ENCODE measurements around the gene CUL4B.
A peak's percentile ranks its signal among the peaks of the same experiment; 100 is the strongest.
"Not testable (repeated sequence)": the region's sequence is repeated elsewhere in the genome, so short reads cannot be mapped to it uniquely, and the experiment has no call there.

The CUL4B gene

GRCh38 chrX:120522820-120523219 lies 37.9 kb downstream of the CUL4B start:
- no peak for DNase-seq (ENCODE audit: low read depth)

GRCh38 chrX:120517936-120518335 lies 42.8 kb downstream of the CUL4B start:
- DNase-seq (ENCODE audit: low read depth) = peak; percentile 60

DNA sequence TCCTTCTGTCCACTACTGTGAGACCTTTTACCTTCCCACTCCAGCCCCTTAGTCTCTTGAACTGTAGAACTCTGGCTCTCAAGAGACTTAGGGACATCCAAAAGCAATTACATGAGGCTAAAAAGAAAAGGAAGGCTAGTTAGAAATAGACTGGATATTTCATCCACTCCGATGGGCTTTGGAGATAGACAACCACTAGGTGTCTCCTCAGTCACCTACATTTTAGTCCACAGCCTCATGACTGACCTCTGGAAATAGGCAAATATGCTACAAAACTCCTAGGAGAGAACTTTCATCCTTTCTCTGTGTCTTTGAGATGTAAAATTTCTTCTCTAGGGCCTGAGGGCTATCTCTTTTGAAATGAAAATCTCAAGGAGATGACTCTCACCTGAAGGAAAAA lies 46.5 kb downstream of the CUL4B start:
- DNase-seq (ENCODE audit: low read depth) = no peak

DNA sequence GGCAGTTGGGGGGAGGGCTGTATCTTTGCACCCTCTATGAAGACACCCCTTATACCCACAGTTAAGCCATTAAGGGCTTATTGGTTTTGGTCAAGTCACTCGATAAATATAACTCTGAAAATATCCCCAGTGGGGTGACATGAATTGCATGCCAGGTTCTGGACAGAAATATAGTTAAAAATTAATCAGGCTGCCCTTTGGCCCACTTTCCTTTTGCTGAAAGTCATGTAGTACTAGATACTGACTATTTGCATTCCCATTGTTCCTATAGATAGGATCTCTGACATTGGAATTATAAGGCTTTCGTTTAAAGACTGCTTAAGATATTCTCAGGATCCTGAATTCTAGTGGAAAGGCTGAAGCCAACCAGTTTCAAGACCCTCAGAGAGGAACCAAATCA lies 48.1 kb downstream of the CUL4B start:
- no peak for DNase-seq (ENCODE audit: low read depth)

DNA sequence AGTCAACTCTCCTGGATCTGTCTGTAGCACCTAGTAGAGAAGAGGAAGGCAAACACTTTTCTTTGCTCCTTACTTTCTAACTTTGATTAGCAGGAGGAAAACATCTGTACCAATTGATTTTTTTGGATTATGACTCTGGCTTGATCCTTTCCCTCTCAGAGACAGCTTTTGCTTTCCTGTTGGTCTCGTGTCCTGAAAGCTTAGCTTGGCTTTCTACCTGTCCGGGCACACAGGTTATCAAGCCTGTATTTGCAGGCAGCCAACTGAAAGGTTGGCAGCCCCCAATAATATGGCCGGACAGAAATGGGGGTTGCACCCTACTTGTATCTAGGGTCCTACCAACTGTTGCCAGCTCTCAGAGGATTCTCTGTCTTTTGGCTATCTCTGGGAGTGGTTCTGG lies 48.5 kb downstream of the CUL4B start:
- DNase-seq (ENCODE audit: low read depth) = no peak

GRCh38 chrX:120504569-120504968 lies 56.2 kb downstream of the CUL4B start:
- DNase-seq (ENCODE audit: low read depth) = no peak

DNA sequence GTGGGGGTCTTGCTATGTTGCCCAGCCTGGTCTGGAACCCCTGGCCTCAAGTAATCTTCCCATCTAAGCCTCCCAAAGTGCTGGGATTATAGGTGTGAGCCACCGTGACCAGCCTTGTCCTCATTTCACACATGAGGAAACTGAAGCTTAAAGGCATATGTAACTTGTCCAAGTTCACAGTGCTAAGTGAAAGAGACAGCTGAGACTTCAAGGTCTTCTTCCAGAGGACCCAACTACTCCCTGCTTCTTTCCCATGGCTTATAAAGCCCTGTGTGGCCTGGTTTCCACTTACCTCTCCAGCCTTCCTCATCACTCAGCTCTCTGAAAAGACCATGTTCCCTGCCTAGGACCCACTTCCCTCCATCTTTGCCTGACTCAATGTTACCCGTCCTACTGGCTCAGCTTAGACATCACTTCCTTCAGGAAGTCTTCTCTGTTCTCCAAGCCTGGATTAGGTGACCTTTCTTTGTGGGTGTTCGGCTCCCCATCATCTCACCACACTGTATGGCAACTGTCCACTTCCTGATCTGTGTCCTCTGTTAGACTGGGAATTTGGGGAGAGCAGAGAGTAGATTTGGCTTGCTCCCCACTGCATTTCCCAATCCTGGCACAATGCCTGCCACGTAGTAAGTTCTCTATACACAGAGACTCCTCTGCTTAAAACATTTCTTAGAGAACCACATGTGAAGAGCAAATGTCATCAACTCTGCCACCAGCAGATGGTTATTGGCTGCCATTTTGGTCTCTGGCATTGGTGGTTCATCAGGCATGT lies 61.3 kb downstream of the CUL4B start:
- no peak for DNase-seq (ENCODE audit: low read depth)

DNA sequence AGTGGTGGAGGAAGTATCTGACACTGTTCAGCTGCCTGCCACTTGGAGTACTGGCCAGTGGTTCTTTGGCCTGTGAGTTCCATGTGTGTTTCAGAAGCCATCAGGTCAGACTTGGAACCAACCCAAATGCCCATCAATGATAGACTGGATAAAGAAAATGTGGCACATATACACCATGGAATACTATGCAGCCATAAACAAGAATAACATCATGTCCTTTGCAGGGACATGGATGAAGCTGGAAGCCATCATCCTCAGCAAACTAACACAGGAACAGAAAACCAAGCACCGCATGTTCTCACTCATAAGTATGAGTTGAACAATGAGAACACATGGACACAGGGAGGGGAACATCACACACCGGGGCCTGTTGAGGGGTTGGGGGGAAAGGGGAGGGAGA lies 70.6 kb downstream of the CUL4B start:
- DNase-seq (ENCODE audit: low read depth) = not testable (repeated sequence)

DNA sequence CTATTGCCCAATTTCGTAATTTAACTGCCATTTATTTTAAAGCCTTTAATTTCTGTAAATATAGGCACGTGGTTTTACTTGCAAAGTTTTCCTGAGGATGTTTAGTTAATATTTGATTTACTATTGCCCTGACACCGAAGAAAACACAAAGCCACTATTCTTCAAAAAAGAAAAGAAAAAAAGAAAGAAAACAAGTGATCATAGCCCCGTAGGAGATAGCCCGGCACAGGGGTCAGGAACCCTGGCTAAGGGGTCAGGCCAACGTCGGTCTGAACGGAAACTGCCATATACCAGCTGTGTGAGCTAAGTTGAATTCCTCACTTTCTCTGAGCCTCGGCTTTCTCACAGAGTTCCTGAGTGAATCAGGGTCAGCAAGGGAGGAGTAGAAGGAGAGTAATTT lies 74.0 kb downstream of the CUL4B start:
- DNase-seq (ENCODE audit: low read depth) = no peak

DNA sequence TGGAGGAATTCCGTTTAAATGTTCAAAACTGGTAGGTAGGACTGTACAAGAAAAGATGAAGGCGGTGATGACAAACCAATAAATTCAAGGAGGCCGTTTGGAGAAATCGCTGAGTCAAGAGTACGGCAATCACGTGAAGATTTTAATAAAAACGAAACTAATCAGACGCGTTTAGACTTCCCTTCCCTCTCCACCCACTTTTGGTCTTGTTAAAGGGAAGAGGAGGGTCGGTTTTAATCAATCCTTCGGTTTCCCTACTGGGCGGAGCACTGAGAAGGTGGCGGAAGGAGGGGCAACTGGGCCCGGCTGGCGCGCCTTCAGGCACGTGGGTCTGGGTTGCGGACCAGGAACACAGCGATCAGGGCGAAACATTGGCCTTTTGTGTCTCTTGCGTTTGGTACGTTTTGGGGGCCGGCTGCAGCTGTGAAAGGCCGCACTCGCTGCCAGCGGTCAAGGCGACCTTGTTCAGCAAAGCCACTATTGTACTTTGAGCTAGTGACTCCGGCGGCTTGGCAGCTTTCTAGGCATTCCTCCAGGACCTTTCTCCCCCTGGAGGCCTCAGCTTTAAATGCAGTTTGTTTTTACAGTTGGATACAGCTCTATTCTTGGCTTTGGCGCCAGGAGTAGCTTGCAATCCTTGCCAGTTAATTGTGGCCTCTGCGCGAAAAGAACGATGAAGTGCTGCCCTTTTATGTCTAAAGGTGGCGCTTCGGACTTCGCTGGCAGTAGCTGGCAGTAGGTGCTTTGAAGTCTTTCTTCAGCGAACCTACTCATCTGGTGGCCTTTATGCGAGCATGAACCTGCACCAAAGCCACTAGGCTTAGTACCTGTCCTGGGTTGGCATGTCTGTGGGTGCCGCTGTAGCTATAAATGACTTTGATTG lies 74.9 kb downstream of the CUL4B start:
- DNase-seq (ENCODE audit: low read depth) = peak; percentile 54

DNA sequence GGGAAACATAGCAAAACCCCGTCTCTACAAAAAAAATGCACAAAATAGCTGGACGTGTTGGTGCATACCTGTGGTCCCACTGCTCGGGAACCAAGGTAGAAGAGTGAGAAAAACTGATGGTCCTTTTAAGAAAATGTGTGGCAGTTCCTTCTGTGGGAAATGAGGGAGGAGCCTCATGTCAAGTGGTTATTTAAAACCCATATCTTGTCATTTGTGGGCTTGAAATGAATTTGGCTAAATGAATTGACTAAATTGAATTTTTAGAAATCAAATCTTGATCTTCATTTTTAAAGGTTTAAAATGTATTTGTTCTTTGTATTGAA lies 75.5 kb downstream of the CUL4B start:
- DNase-seq (ENCODE audit: low read depth) = peak; percentile 7

DNA sequence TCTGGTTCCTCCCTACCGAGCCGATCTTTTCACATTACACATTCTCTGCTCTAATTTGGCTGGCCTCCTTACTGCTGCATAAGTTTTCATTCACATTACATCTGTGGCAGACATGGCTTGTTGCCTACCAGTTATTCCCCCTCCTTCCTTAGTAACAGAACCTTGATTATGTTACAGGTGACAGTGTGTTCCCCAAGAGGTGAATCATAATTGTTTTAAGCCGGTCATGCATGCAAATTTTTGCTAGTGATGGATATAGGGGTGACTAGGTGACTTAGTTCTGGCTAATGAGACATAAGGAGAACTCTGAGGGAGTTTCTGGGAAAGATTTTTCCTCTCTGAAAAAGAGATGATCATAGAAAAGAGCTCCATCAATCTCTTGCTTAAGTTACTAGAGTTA lies 83.3 kb downstream of the CUL4B start:
- DNase-seq (ENCODE audit: low read depth) = no peak

GRCh38 chrX:120476714-120477113 lies 84.0 kb downstream of the CUL4B start:
- no peak for DNase-seq (ENCODE audit: low read depth)

GRCh38 chrX:120475447-120475846 lies 85.3 kb downstream of the CUL4B start:
- DNase-seq (ENCODE audit: low read depth) = not testable (repeated sequence)

All from HS-27A (cell line).